ENCODE measurements around the gene SORCS2.

Gene SORCS2

GRCh38 chr4:7360806-7361205, 168.5 kb downstream of the SORCS2 start:
- POLR2A ChIA-PET (ENCODE audit: low non-redundant PET) = no interaction called here
- H3K27ac ChIP-seq = no peak overlapping the region
- CTCF ChIA-PET = interaction anchor here (0.8 kb wide), 1 partner anchor 11 kb away, joined by 3 read pairs; no protein-coding TSS in a partner anchor
- no peak for DNase-seq (ENCODE audit: low spot score)
- no peak for TF ChIP-seq CTCF (conservative IDR thresholded peaks at IDR 0.05; ENCODE audit: low read depth)

- ChIA-PET CTCF (interaction anchor here (0.8 kb wide), 1 partner anchor 10 kb away, joined by 3 read pairs; no protein-coding TSS in a partner anchor), POLR2A (ENCODE audit: low non-redundant PET) (no interaction called here)
- TF ChIP-seq CTCF (conservative IDR thresholded peaks at IDR 0.05; ENCODE audit: low read depth) = no peak
- DNase-seq (ENCODE audit: low spot score) = no peak
- no peak overlapping the region for H3K27ac ChIP-seq
Observed at GRCh38 chr4:7361280-7361895, 169.1 kb downstream of the SORCS2 start.

- no peak overlapping the region for H3K27ac ChIP-seq
- CTCF ChIA-PET = no interaction called here
- TF ChIP-seq CTCF (conservative IDR thresholded peaks at IDR 0.05; ENCODE audit: low read depth) = no peak
- DNase-seq (ENCODE audit: low spot score) = no peak
- POLR2A ChIA-PET (ENCODE audit: low non-redundant PET) = no interaction called here
Observed at GRCh38 chr4:7362341-7362740, 170.0 kb downstream of the SORCS2 start.

DNA sequence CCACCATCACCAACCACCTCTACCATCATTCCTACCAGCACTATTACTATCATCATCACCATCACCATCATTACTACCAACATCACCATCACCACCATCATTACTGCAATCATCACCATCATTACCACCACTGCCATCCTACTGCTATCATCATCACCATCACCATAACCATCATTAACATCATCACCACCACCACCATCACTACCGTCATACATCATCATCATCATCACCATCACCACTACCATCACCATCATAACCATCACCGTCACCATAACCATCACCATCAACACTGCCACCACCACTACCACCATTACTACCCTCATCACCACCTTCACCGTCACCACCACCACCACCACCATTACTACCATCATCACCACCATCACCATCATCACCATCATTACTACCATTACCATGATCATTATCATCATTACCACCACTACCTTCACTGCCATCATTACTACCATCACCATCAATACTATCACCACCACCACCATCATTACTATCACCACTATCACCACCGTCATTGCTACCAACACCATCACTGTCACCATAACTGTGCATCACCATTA, 170.6 kb downstream of the SORCS2 start:
- no peak overlapping the region for H3K27ac ChIP-seq
- DNase-seq (ENCODE audit: low spot score) = no peak
- CTCF ChIA-PET = no interaction called here
- TF ChIP-seq CTCF (conservative IDR thresholded peaks at IDR 0.05; ENCODE audit: low read depth) = no peak
- POLR2A ChIA-PET (ENCODE audit: low non-redundant PET) = no interaction called here

- ChIA-PET POLR2A (ENCODE audit: low non-redundant PET) (no interaction called here), CTCF (no interaction called here)
- peak overlapping the region; percentile 61 for H3K27ac ChIP-seq
- TF ChIP-seq CTCF (conservative IDR thresholded peaks at IDR 0.05; ENCODE audit: low read depth) = no peak
- DNase-seq (ENCODE audit: low spot score) = no peak
Observed at GRCh38 chr4:7364979-7365378, 172.6 kb downstream of the SORCS2 start.

- peak overlapping the region; percentile 61 for H3K27ac ChIP-seq
- CTCF ChIA-PET = no interaction called here
- POLR2A ChIA-PET (ENCODE audit: low non-redundant PET) = no interaction called here
- no peak for TF ChIP-seq CTCF (conservative IDR thresholded peaks at IDR 0.05; ENCODE audit: low read depth)
- DNase-seq (ENCODE audit: low spot score) = no peak
Observed at GRCh38 chr4:7365462-7366179, 173.3 kb downstream of the SORCS2 start.

Measured in RWPE1 (cell line).